ENCODE results near the gene GPX3. TPM values are rescaled to one million over a fixed set of nuclear protein-coding genes. Genes with fewer than 3 reads are reported as not detected.

Gene GPX3
- total and polyA plus RNA-seq, 2 of the 13 experiments (the other 11 are each of a cell fraction or from before 2014, with no cell fraction given), result 33.8 to 1,892 TPM

GRCh38 chr5:151063142-151063989 lies 43.0 kb downstream of the GPX3 start (continued):
- TF ChIP-seq ZNF557 (CRISPR knock-in tag; IDR thresholded peaks at IDR 0.05), result no peak
- TF ChIP-seq NFE2L2 (IDR thresholded peaks at IDR 0.05; ENCODE audit: low read length), result peak; percentile 68
- TF ChIP-seq KMT2B (CRISPR knock-in tag; IDR thresholded peaks at IDR 0.05), result no peak
- TF ChIP-seq ZBTB21 (CRISPR knock-in tag; IDR thresholded peaks at IDR 0.05), result no peak
- TF ChIP-seq HOMEZ (CRISPR knock-in tag; IDR thresholded peaks at IDR 0.05; ENCODE audit: low read depth), result no peak
- peak; percentile 56 for TF ChIP-seq FOSL2 (CRISPR knock-in tag; IDR thresholded peaks at IDR 0.05)
- no peak for TF ChIP-seq HNF1B (CRISPR knock-in tag; IDR thresholded peaks at IDR 0.05)
- TF ChIP-seq ZSCAN25 (CRISPR knock-in tag; IDR thresholded peaks at IDR 0.05), result no peak
- no peak for TF ChIP-seq RNF219 (CRISPR knock-in tag; IDR thresholded peaks at IDR 0.05)
- no peak for TF ChIP-seq HNRNPL (IDR thresholded peaks at IDR 0.05; ENCODE audit: low read depth, low read length)
- no peak for TF ChIP-seq HDAC6 (IDR thresholded peaks at IDR 0.05; ENCODE audit: low read depth, low read length)
- no peak for TF ChIP-seq ZNF326 (CRISPR knock-in tag; IDR thresholded peaks at IDR 0.05; ENCODE audit: borderline replicate concordance)
- TF ChIP-seq ZNF318 (CRISPR knock-in tag; IDR thresholded peaks at IDR 0.05), result no peak
- TF ChIP-seq SIX1 (CRISPR knock-in tag; IDR thresholded peaks at IDR 0.05; ENCODE audit: borderline replicate concordance), result no peak
- no peak for TF ChIP-seq TOE1 (CRISPR knock-in tag; IDR thresholded peaks at IDR 0.05)
- no peak for TF ChIP-seq ZFY (CRISPR knock-in tag; IDR thresholded peaks at IDR 0.05)
- TF ChIP-seq RFX1 (IDR thresholded peaks at IDR 0.05), result no peak
